Measurements from ENCODE around the gene ARHGAP42. TPM values are rescaled to one million over a fixed set of nuclear protein-coding genes. Genes with fewer than 3 reads are reported as not detected.
"Not testable (repeated sequence)": the region's sequence is repeated elsewhere in the genome, so short reads cannot be mapped to it uniquely, and the experiment has no call there.

The ARHGAP42 gene
- total and polyA plus RNA-seq, 2 experiments from 2014 or later, result 0.74 to 2.7 TPM

DNA sequence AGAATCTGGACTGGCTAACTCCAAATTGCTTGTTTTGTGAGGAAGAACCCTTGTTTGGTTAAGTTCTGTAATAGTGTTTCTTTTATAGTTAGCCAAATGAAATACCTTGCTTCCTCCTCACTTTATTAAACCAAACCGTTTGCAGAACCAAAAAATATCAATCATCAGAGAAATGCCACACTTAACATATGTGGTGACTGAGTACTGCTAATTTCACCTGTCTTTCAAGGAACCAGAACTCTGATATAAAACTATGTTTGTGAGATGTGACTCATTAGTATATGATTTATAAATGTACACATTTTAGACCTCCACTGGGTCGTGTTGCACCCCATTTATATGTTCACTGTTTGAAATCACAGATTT lies 322.6 kb downstream of the ARHGAP42 start:
- H3K4me3 ChIP-seq, result no peak overlapping the region
- no peak for DNase-seq
- in situ Hi-C loops (cut with MboI), result no loop called here
- H3K9me3 ChIP-seq (ENCODE audit: low read depth), result no peaks in the 10 kb centered on the region
- H3K9me2 ChIP-seq (ENCODE audit: insufficient read depth), result no peaks in the 10 kb centered on the region
- H3K36me3 ChIP-seq (ENCODE audit: low read depth), result no peaks in the 10 kb centered on the region
- no peaks in the 10 kb centered on the region for H3K79me2 ChIP-seq (ENCODE audit: insufficient read depth)
- no peaks in the 10 kb centered on the region for H3K27me3 ChIP-seq (replicated peaks; ENCODE audit: insufficient read depth)
- TF ChIP-seq EZH2 (IDR thresholded peaks at IDR 0.05; ENCODE audit: insufficient read depth, poor library complexity, severe bottlenecking) (no peak), EZH2phosphoT487 (IDR thresholded peaks at IDR 0.05; ENCODE audit: insufficient read depth, low read depth) (no peak)
- H3K27ac ChIP-seq, result no peak overlapping the region
- H3F3A ChIP-seq (ENCODE audit: insufficient read depth), result no peaks in the 10 kb centered on the region
- no peak overlapping the region for H2AFZ ChIP-seq
- 8 to 10% methylated on average over 2 of the region's 2 CpGs for WGBS, 2 experiments (ENCODE audit: low coverage in 1 of 2, low lambda C conversion rate in 2 of 2, missing lambda C conversion rate in 2 of 2)
- no peak overlapping the region for H3K9ac ChIP-seq
- H3K4me1 ChIP-seq (ENCODE audit: insufficient read depth), result no peaks in the 10 kb centered on the region
- no peak overlapping the region for H3K4me2 ChIP-seq (ENCODE audit: unreplicated experiment)
- no peaks in the 10 kb centered on the region for H4K20me1 ChIP-seq (ENCODE audit: insufficient read depth)

GRCh38 chr11:101010899-101011298 lies 323.8 kb downstream of the ARHGAP42 start:
- TF ChIP-seq EZH2phosphoT487 (IDR thresholded peaks at IDR 0.05; ENCODE audit: insufficient read depth, low read depth), result no peak
- no peak for TF ChIP-seq EZH2 (IDR thresholded peaks at IDR 0.05; ENCODE audit: insufficient read depth, poor library complexity, severe bottlenecking)
- Histone ChIP-seq H3K4me3 (no peak overlapping the region), H3F3A (ENCODE audit: insufficient read depth) (no peaks in the 10 kb centered on the region), H3K9me2 (ENCODE audit: insufficient read depth) (no peaks in the 10 kb centered on the region), H4K20me1 (ENCODE audit: insufficient read depth) (no peaks in the 10 kb centered on the region), H3K9ac (no peak overlapping the region), H3K4me2 (ENCODE audit: unreplicated experiment) (no peak overlapping the region), H3K27ac (no peak overlapping the region), H3K4me1 (ENCODE audit: insufficient read depth) (no peaks in the 10 kb centered on the region), H3K79me2 (ENCODE audit: insufficient read depth) (no peaks in the 10 kb centered on the region), H3K27me3 (replicated peaks; ENCODE audit: insufficient read depth) (no peaks in the 10 kb centered on the region), H3K9me3 (ENCODE audit: low read depth) (no peaks in the 10 kb centered on the region), H3K36me3 (ENCODE audit: low read depth) (no peaks in the 10 kb centered on the region), H2AFZ (no peak overlapping the region)
- in situ Hi-C loops (cut with MboI), result no loop called here
- no peak for DNase-seq
- WGBS, 2 experiments (ENCODE audit: low coverage in 1 of 2, low lambda C conversion rate in 2 of 2, missing lambda C conversion rate in 2 of 2), result 44 to 55% methylated on average over 5 of the region's 5 CpGs

DNA sequence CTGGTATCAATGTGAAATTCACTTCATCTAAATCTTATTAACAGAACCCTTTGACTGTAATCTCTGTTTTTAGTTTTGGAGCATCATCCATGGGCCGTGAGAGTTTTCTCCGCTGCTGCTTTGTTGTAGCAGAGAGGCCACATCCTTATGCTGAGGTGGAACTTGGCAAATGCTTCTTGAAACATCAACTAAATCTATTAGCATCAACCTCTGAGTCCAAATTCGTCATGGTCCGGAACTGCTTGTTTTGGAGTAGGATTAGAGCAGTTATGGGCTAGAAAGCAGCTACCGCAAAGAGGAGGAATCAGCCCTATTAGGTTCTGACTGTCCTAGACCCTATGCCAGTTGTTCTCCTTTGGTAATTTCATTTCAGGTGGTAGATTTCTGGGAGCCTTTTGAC lies 324.8 kb downstream of the ARHGAP42 start:
- H3K9me3 ChIP-seq (ENCODE audit: low read depth), result no peaks in the 10 kb centered on the region
- in situ Hi-C loops (cut with MboI), result no loop called here
- H4K20me1 ChIP-seq (ENCODE audit: insufficient read depth), result no peaks in the 10 kb centered on the region
- no peak for TF ChIP-seq EZH2phosphoT487 (IDR thresholded peaks at IDR 0.05; ENCODE audit: insufficient read depth, low read depth)
- no peak for TF ChIP-seq EZH2 (IDR thresholded peaks at IDR 0.05; ENCODE audit: insufficient read depth, poor library complexity, severe bottlenecking)
- H3K27ac ChIP-seq, result no peak overlapping the region
- H3K9ac ChIP-seq, result no peak overlapping the region
- no peak for DNase-seq
- no peak overlapping the region for H3K4me2 ChIP-seq (ENCODE audit: unreplicated experiment)
- H2AFZ ChIP-seq, result no peak overlapping the region
- H3F3A ChIP-seq (ENCODE audit: insufficient read depth), result no peaks in the 10 kb centered on the region
- no peak overlapping the region for H3K4me3 ChIP-seq
- no peaks in the 10 kb centered on the region for H3K79me2 ChIP-seq (ENCODE audit: insufficient read depth)
- H3K36me3 ChIP-seq (ENCODE audit: low read depth), result no peaks in the 10 kb centered on the region
- H3K9me2 ChIP-seq (ENCODE audit: insufficient read depth), result no peaks in the 10 kb centered on the region
- H3K4me1 ChIP-seq (ENCODE audit: insufficient read depth), result no peaks in the 10 kb centered on the region
- 71 to 73% methylated on average over 5 of the region's 5 CpGs for WGBS, 2 experiments (ENCODE audit: low coverage in 1 of 2, low lambda C conversion rate in 2 of 2, missing lambda C conversion rate in 2 of 2)
- no peaks in the 10 kb centered on the region for H3K27me3 ChIP-seq (replicated peaks; ENCODE audit: insufficient read depth)

GRCh38 chr11:101013702-101014101 lies 326.6 kb downstream of the ARHGAP42 start:
- H2AFZ ChIP-seq; in situ Hi-C loops (cut with MboI); H3K36me3 ChIP-seq (ENCODE audit: low read depth); H3K4me3 ChIP-seq; H3K9ac ChIP-seq; H3K9me2 ChIP-seq (ENCODE audit: insufficient read depth); H3K4me2 ChIP-seq (ENCODE audit: unreplicated experiment); H3K27ac ChIP-seq; H3K27me3 ChIP-seq (replicated peaks; ENCODE audit: insufficient read depth); H3K9me3 ChIP-seq (ENCODE audit: low read depth); H3K4me1 ChIP-seq (ENCODE audit: insufficient read depth); H3K79me2 ChIP-seq (ENCODE audit: insufficient read depth); H3F3A ChIP-seq (ENCODE audit: insufficient read depth); H4K20me1 ChIP-seq (ENCODE audit: insufficient read depth); DNase-seq: not testable (repeated sequence)

DNA sequence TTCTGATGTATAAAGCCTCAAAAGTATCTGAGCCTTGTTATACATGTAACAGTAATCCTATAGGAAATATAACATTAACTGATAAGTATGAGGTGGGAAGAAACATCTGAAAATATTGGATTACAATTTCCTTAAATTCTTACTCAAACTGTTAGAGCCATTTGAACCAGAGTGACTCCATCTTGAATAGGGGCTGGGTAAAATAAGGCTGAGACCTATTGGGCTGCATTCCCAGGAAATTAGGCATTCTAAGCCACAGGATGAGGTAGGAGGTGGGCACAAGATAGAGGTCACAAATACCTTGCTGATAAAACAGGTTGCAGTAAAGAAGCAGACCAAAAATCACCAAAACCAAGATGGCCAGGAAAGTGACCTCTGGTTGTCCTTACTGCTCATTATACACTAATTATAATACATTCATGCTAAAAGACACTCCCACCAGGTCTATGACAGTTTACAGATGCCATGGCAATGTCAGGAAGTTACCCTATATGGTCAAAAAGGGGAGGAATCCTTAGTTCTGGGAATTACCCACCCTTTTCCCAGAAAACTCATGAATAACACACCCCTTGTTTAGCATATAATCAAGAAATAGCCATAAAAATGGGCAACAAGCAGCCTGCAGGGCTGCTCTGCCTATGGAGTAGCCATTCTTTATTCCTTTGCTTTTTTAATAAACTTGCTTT lies 327.7 kb downstream of the ARHGAP42 start:
- H3K79me2 ChIP-seq (ENCODE audit: insufficient read depth), result no peaks in the 10 kb centered on the region
- H2AFZ ChIP-seq, result no peak overlapping the region
- H3K9me2 ChIP-seq (ENCODE audit: insufficient read depth), result no peaks in the 10 kb centered on the region
- H3K36me3 ChIP-seq (ENCODE audit: low read depth), result no peaks in the 10 kb centered on the region
- no peaks in the 10 kb centered on the region for H3K4me1 ChIP-seq (ENCODE audit: insufficient read depth)
- no peak overlapping the region for H3K4me3 ChIP-seq
- H3F3A ChIP-seq (ENCODE audit: insufficient read depth), result no peaks in the 10 kb centered on the region
- DNase-seq, result no peak
- no peak overlapping the region for H3K4me2 ChIP-seq (ENCODE audit: unreplicated experiment)
- H3K27ac ChIP-seq, result no peak overlapping the region
- H3K27me3 ChIP-seq (replicated peaks; ENCODE audit: insufficient read depth), result no peaks in the 10 kb centered on the region
- no peak overlapping the region for H3K9ac ChIP-seq
- no peaks in the 10 kb centered on the region for H4K20me1 ChIP-seq (ENCODE audit: insufficient read depth)
- TF ChIP-seq EZH2 (IDR thresholded peaks at IDR 0.05; ENCODE audit: insufficient read depth, poor library complexity, severe bottlenecking) (no peak), EZH2phosphoT487 (IDR thresholded peaks at IDR 0.05; ENCODE audit: insufficient read depth, low read depth) (no peak)
- no peaks in the 10 kb centered on the region for H3K9me3 ChIP-seq (ENCODE audit: low read depth)
- in situ Hi-C loops (cut with MboI), result no loop called here
